PC-9 (cell line): ENCODE measurements around the gene KIAA1217.

Experiments used
- EZH2 ChIP-seq: fragments of 200-600 bp; sonication (generic); IDR thresholded peaks from 2 replicates; pipeline ENCODE4 v1.8.0; 2017; ENCODE audit warnings: antibody characterized with exemption, low read depth
- TF ChIP-seq, protein P1 (sequence below): fragments of 200-600 bp; sonication (generic); conservative IDR thresholded peaks from 2 replicates; pipeline ENCODE4 v1.6.1; 2017; ENCODE audit warnings: mixed run types, antibody characterized with exemption, mild to moderate bottlenecking, moderate library complexity

- TF ChIP-seq, protein P1, sequence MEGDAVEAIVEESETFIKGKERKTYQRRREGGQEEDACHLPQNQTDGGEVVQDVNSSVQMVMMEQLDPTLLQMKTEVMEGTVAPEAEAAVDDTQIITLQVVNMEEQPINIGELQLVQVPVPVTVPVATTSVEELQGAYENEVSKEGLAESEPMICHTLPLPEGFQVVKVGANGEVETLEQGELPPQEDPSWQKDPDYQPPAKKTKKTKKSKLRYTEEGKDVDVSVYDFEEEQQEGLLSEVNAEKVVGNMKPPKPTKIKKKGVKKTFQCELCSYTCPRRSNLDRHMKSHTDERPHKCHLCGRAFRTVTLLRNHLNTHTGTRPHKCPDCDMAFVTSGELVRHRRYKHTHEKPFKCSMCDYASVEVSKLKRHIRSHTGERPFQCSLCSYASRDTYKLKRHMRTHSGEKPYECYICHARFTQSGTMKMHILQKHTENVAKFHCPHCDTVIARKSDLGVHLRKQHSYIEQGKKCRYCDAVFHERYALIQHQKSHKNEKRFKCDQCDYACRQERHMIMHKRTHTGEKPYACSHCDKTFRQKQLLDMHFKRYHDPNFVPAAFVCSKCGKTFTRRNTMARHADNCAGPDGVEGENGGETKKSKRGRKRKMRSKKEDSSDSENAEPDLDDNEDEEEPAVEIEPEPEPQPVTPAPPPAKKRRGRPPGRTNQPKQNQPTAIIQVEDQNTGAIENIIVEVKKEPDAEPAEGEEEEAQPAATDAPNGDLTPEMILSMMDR: peak; percentile 74
- no peak for TF ChIP-seq EZH2
Measured at GRCh38 chr10:24503461-24504320, 294.8 kb downstream of the KIAA1217 start.
